Testis (tissue), 3 donors: Measurements from ENCODE around the gene EPHA3. TPM values are rescaled to one million over a fixed set of nuclear protein-coding genes. Genes with fewer than 3 reads are reported as not detected.

ENCODE experiments used
- DNase-seq: peaks from one replicate; pipeline ENCODE4 v3.0.0-alpha.2; 2019
- H3K27ac ChIP-seq, 2 donors: fragments of 200-600 bp; sonication (generic); one replicate each; pipeline ENCODE4 v1.5.1; 2019
- H3K27me3 ChIP-seq: fragments of 200-600 bp; sonication (generic); one replicate; pipeline ENCODE4 v1.5.1; 2019
- H3K36me3 ChIP-seq: fragments of 200-600 bp; sonication (generic); one replicate; pipeline ENCODE4 v1.5.1; 2017; ENCODE audit warnings: low read depth; ENCODE audit errors: missing control alignments
- H3K4me1 ChIP-seq: fragments of 200-600 bp; sonication (generic); one replicate; pipeline ENCODE4 v1.5.1; 2019
- H3K4me3 ChIP-seq, 2 donors: fragments of 200-600 bp; sonication (generic); one replicate each; pipeline ENCODE4 v1.5.1; 2017 to 2019
- H3K9me3 ChIP-seq: fragments of 200-600 bp; sonication (generic); one replicate; pipeline ENCODE4 v1.5.1; 2017
- CTCF ChIP-seq, 3 experiments: fragments of 450-650 bp in 2 of 3; fragments of 200-600 bp in 1 of 3; sonication (generic) in 1 of 3; IDR thresholded peaks; one replicate each; pipeline ENCODE4 v1.5.1; 2016 to 2019; ENCODE audit warnings: antibody characterized with exemption in 3 of 3, mild to moderate bottlenecking in 2 of 3, moderate library complexity in 1 of 3
- POLR2A ChIP-seq: fragments of 450-650 bp; IDR thresholded peaks from one replicate; pipeline ENCODE4 v1.6.1; 2017; ENCODE audit warnings: antibody characterized with exemption, mild to moderate bottlenecking, moderate library complexity
- WGBS, 2 donors: methylation state at CpG; one replicate each; pipeline ENCODE4 v1.1.5; 2018; 5-methylcytosine and 5-hydroxymethylcytosine counted together
- intact Hi-C: fragments of 100-400 bp; cut with DNase I; formaldehyde crosslinking; loops from one replicate; pipeline ENCODE4 v1.15.1; 2023; ENCODE audit warnings: low total_unique reads
- polyA plus RNA-seq: library from polyadenylated mRNA; stranded (reverse); fragments of 350-450 nt; fragmentation: Illumina TruSeq; extraction: RNeasy Lipid Tissue Mini Kit (QIAGEN cat#74804); gene quantifications from one replicate; pipeline ENCODE4 v1.2.3, GENCODE V29; 2014; ENCODE audit warnings: low read depth, low replicate concordance; ENCODE audit not compliant: insufficient read depth
- total RNA-seq, 2 donors: library from RNA; depleted of rRNA; stranded (reverse); fragments of >200 nt; gene quantifications; one replicate each; pipeline ENCODE4 v1.2.3, GENCODE V29; 2016

Gene EPHA3
- total and polyA plus RNA-seq, 3 donors from 2014 or later, result 0.99 to 2.1 (median 1.3) TPM

- no peaks in the 10 kb centered on the region for H3K9me3 ChIP-seq
- H3K27me3 ChIP-seq, result no peaks in the 10 kb centered on the region
- H3K4me3 ChIP-seq, result no peak overlapping the region
- H3K4me1 ChIP-seq, result no peaks in the 10 kb centered on the region
- intact Hi-C loops, result no loop called here
- DNase-seq, result no peak
- TF ChIP-seq CTCF (IDR thresholded peaks at IDR 0.05) (no peak), POLR2A (no peak)
- H3K36me3 ChIP-seq, result no peaks in the 10 kb centered on the region
- H3K27ac ChIP-seq, result no peak overlapping the region
These were observed 250.9 kb downstream of the EPHA3 start for GRCh38 chr3:89358281-89358680.

GRCh38 chr3:89360156-89360555 is 252.7 kb downstream of the EPHA3 start:
- DNase-seq, result no peak
- Histone ChIP-seq H3K9me3 (no peaks in the 10 kb centered on the region), H3K27me3 (no peaks in the 10 kb centered on the region), H3K27ac (no peak overlapping the region), H3K4me3 (no peak overlapping the region), H3K36me3 (no peaks in the 10 kb centered on the region), H3K4me1 (no peaks in the 10 kb centered on the region)
- 86 to 95% methylated on average over 1 of the region's 1 CpG for WGBS, 2 donors
- intact Hi-C loops, result no loop called here
- TF ChIP-seq CTCF (IDR thresholded peaks at IDR 0.05) (no peak), POLR2A (no peak)

- Histone ChIP-seq H3K36me3 (no peaks in the 10 kb centered on the region), H3K27me3 (no peaks in the 10 kb centered on the region), H3K4me3 (no peak overlapping the region), H3K9me3 (no peaks in the 10 kb centered on the region), H3K4me1 (no peaks in the 10 kb centered on the region), H3K27ac (no peak overlapping the region)
- intact Hi-C loops, result no loop called here
- TF ChIP-seq POLR2A (no peak), CTCF (IDR thresholded peaks at IDR 0.05) (no peak)
- no peak for DNase-seq
- 85 to 89% methylated on average over 1 of the region's 1 CpG for WGBS, 2 donors
These were observed 255.1 kb downstream of the EPHA3 start for GRCh38 chr3:89362496-89362895.

- no peak overlapping the region for H3K4me3 ChIP-seq
- no peaks in the 10 kb centered on the region for H3K27me3 ChIP-seq
- 88 to 90% methylated on average over 3 of the region's 3 CpGs for WGBS, 2 donors
- intact Hi-C loops, result no loop called here
- H3K4me1 ChIP-seq, result no peaks in the 10 kb centered on the region
- no peaks in the 10 kb centered on the region for H3K36me3 ChIP-seq
- TF ChIP-seq CTCF (IDR thresholded peaks at IDR 0.05), result no peak
- TF ChIP-seq POLR2A, result no peak
- no peak for DNase-seq
- H3K27ac ChIP-seq, result no peak overlapping the region
- no peaks in the 10 kb centered on the region for H3K9me3 ChIP-seq
These were observed 255.8 kb downstream of the EPHA3 start for GRCh38 chr3:89363171-89363570.

GRCh38 chr3:89364314-89364713 is 256.9 kb downstream of the EPHA3 start:
- H3K9me3 ChIP-seq, result no peaks in the 10 kb centered on the region
- TF ChIP-seq CTCF (IDR thresholded peaks at IDR 0.05) (no peak), POLR2A (no peak)
- H3K27me3 ChIP-seq, result no peaks in the 10 kb centered on the region
- no peak for DNase-seq
- H3K27ac ChIP-seq, result no peak overlapping the region
- H3K36me3 ChIP-seq, result no peaks in the 10 kb centered on the region
- H3K4me1 ChIP-seq, result no peaks in the 10 kb centered on the region
- intact Hi-C loops, result no loop called here
- no peak overlapping the region for H3K4me3 ChIP-seq
